ENCODE results near the gene CTDP1.

The CTDP1 gene

GRCh38 chr18:79765491-79766245 lies 86.1 kb downstream of the CTDP1 start:
- no peak for DNase-seq (ENCODE audit: low read depth in 2 of 2)

DNA sequence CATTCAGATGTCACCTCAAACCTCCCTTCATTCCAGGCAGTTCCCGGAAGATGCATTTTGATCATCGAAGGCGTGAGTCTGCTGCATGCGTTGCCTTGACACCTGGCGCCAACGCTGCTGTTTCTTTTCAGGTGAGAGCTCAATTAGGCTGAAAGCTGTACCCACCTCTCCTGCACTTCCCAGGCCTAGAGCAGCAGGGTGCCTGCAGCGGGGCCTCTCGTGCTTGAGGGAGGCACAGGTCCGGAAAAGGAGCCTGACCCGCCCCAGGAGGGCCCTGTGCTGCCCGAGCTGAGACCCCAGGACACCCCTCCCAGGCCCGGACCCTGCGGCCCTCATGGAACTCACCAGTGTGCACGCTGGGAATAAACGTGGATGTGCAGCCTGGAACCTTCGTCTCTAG lies 86.7 kb downstream of the CTDP1 start:
- no peak for DNase-seq (ENCODE audit: low read depth in 2 of 2)

- DNase-seq (ENCODE audit: low read depth in 2 of 2) = no peak
These were observed 89.1 kb downstream of the CTDP1 start for GRCh38 chr18:79768745-79769144.

GRCh38 chr18:79769698-79770500 lies 90.3 kb downstream of the CTDP1 start:
- no peak for DNase-seq (ENCODE audit: low read depth in 2 of 2)

DNA sequence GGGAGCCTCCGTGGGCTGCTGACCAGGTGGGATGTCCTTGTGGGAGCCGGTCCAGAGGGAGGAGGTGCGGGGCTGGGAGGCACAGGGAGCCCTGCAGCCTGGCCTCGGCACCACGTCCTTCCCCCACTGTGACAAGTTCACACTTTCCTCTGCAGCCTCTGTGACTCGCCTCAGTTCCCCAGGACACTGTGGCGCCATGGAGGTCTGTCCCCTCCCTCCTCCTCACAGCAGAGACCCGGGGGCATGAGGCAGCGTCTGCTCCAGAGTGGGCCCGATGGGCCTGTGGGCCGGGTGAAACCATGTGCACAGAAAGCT lies 90.9 kb downstream of the CTDP1 start:
- DNase-seq (ENCODE audit: low read depth in 2 of 2) = no peak

- DNase-seq (ENCODE audit: low read depth in 2 of 2) = no peak
These were observed 91.2 kb downstream of the CTDP1 start for GRCh38 chr18:79770826-79771225.

DNA sequence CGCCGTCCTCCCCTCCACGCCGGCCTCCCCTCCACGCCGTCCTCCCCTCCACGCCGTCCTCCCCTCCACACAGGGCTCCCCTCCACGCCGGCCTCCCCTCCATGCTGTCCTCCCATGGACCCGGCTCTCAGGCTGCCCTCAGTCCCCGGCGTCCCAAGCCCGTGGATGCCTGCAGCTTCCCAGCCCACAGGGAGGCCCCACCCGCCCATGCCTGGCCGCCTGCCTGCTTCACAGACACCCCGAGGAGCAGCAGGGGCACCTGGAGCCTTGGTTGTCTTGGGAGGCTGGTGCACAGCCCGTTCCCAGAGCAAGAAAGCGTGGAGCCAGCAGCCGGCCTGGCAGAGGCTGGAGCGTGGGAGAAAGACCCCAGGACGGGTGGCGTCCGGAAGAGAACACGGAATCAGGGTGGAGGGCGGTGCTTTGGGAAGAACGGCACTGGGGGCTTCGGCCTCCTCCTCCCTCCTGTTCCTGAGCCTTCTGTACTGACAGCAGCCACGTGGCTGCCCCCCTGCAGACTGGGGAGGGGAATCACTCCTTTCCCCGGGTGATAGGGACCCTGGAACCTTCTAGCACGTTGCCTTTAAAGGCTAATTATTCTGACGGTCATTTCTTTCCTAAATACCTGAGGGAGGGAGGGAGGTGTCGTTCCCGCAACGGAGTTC lies 92.0 kb downstream of the CTDP1 start:
- no peak for DNase-seq (ENCODE audit: low read depth in 2 of 2)

DNA sequence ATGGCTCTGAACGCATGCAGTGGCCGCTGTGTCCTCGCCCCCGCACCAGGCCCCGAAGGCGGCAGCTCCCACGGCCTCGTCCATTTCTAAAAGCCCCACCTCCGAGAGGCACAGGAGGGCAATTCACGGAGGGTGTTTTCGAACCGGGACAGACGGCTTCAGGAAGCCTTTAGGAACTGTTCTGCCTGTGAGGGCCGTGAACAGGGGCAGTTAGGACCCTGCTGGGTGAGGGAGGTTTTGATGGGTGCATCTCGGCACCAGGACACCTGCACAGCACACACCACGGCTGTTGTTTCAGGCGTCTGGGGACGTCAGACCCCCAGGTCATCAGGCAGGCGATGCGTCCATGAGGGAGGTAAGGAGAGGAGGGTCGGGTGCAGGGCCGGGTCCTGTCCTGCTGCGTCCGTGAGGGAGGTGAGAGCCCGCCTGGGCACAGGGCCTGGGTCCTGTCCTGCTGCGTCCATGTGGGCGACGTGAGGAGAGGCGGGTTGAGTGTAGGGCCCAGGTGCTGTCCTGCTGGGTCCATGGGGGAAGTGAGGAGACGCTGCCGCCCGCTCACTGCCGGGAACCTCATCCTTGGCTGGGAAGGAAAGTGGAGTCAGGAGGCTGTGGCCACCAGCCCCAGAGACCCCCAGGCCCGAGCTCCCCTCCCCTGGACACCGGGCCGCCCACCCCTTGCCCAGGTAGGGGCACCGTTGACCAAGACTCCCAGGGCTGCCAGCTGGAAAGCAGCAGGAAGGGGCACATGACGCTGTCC lies 92.7 kb downstream of the CTDP1 start:
- no peak for DNase-seq (ENCODE audit: low read depth in 2 of 2)

DNA sequence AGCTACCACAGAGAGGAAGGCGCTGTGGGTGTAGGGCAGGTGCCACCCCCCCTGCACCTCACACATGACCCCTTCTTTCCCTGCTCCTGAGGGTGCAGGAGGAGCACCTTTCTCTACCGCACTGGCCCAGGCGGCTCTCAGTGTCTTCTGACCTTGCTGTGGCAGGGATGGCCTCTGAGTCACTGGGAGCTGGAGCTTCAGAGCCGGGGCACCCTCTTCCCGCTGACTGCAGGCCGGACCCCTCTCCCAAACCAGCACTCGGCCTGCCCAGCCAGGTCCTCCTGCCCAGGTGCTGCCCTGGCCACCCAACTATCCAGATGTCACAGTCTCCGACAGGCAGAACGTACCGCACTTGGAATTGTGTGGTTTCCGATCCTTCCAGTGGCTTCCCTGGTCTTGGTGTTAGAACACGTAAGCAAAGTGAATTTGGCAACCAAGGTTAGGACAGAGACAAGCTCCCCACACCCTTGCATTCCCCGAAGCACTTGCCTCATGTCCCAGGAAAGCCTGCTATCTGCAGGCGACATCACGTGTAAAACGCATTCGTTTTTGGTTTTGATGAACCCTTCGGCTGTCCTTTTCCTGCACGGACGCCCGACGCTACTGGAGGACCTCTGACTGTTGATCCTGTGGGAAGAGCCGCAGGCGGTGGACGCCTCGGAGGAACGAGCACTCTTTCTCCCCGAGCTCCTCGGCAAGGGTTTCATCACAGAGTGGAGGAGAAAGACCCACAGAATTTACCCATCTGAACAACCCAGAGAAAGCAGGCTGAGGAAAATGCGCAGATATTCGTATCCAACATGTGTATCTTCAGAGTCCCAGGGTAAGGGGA lies 93.5 kb downstream of the CTDP1 start:
- no peak for DNase-seq (ENCODE audit: low read depth in 2 of 2)

GRCh38 chr18:79774111-79774510 lies 94.5 kb downstream of the CTDP1 start:
- DNase-seq (ENCODE audit: low read depth in 2 of 2) = no peak

DNA sequence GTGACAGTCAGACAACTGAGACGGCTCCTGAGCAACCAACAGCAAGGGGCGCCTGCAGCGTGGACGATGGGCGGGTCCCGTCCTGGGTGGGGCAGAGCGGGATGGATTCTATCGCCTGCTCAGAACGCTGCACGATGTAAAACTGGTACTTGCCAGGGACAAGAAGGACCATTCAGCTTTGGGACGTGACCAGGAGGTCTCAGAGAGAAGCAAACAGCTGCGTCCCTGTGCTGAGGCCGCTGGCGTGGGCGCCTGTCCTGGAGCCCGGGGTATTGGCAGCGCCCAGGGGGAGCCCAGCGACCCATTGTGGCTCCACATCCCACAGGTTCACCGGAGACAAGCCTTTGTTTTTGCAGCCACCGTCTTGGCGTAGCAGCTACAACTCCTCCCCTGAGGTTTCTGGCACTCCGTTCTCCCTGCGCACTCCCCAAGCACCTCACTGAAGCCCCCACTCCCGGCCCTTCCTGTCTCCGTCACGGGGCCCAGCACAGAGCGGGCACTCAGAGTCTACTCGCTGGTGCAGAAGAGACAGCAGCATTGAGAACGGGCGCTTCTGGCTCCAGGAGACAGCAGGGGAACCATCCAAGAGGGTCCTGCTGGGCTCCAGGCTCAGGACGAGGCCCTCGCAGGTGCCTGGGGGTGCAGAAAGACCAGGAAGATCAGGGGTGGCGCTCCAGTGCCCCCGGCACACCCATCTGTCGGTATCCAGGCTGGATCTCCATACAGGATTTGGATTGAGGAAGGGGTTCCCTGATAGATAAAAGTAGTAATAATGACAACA lies 96.0 kb downstream of the CTDP1 start:
- DNase-seq (ENCODE audit: low read depth in 2 of 2) = no peak

DNA sequence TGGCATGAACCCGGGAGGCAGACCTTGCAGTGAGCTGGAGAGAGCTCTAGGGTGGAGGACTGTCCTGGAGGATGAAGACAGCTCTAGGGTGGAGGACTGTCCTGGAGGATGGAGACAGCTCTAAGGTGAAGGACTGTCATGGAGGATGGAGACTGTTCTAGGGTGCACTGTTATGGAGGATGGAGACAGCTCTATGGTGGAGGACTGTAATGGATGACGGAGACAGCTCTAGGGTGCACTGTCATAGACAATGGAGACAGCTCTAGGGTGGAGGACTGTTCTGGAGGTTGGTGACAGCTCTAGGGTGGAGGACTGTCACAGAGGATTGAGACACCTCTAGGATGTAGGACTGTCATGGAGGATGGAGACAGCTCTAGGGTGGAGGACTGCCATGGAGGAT lies 97.1 kb downstream of the CTDP1 start:
- no peak for DNase-seq (ENCODE audit: low read depth in 2 of 2)

DNA sequence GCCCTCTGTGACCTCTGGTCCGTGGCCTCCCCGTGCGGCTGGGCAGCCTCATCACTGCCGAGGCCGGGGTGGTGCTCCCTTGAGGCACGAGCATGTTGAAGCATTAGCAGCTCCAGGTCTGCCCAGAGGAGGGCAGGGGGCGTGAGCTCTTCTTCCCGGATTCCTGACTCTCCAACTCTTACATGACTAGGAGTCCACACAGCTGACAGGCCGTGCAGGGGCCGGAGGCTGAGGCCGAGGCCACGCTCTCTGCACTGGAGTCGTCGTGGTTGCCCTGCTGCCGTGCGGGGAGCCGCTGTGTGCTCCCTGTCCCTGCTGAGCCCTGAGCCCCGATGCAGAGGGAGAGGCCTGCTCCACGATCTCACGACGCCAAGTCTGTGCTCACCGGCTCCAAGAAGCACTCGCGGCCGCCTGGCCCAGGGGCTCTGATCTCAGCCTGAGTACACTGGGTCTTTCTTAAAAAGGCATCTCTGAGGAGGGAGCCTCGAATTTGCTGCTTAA lies 98.7 kb downstream of the CTDP1 start:
- DNase-seq (ENCODE audit: low read depth in 2 of 2) = no peak

GRCh38 chr18:79779021-79779699 lies 99.6 kb downstream of the CTDP1 start:
- DNase-seq (ENCODE audit: low read depth in 2 of 2) = no peak

- no peak for DNase-seq (ENCODE audit: low read depth in 2 of 2)
These were observed 100.1 kb downstream of the CTDP1 start for GRCh38 chr18:79779700-79780190.

DNA sequence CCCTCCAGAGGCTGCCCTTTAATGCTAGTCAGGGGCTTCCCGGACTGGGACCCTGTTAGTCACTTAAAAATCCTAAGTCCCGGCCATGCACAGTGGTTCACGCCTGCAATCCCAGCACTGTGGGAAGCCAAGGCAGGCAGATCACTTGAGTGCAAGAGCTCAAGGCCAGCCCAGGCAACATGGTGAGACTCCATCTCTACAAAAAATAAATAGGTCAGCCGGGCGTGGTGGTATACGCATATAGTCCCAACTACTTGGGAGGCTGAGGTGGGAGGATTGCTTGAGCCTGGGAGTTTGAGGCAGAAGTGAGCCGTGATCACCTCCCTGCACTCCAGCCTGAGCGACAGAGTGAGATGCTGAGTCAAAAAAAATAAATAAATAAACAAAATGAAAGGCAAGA lies 100.9 kb downstream of the CTDP1 start:
- DNase-seq (ENCODE audit: low read depth in 2 of 2) = no peak

DNA sequence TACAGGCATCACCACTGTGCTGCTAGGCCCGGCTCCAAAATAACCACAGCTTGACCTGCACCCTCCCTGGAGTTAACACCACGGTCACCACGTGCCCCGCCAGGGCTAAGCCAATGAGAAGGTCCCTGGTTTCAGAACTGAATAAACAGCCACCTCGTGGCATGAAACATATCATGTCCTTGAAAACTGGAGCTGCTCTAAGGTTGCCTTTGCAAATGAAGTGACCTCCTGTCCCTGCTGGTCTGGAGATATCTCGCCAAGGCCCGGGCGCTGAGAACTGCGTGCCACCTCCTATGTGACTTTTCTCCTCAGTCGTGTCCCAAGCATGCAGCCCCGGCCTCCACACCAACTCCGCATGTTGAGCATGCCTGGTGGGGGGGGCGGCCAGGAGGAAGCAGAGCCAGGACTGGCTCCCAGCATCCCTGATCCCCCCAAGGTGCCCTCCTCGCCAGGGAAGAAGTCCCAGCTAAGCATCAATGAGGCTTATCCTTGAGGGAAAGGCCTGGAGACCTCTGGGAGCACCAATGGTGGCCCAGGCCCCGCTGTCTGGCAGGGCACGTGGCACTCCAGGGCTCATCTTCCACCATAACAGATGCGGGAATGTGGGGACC lies 101.8 kb downstream of the CTDP1 start:
- DNase-seq (ENCODE audit: low read depth in 2 of 2) = no peak

GRCh38 chr18:79782566-79783308 lies 103.1 kb downstream of the CTDP1 start:
- no peak for DNase-seq (ENCODE audit: low read depth in 2 of 2)

All from stimulated activated CD4-positive, alpha-beta T cell treated with anti-CD3 and anti-CD28 coated beads, Interleukin-12 subunit alpha, Interleukin-12 subunit beta, amount 100 ng/mL, for 24 hours (primary cell).